HG03457 (cell line): ENCODE data around the gene MAGEA2.
"Not testable (repeated sequence)": the region's sequence is repeated elsewhere in the genome, so short reads cannot be mapped to it uniquely, and the experiment has no call there.

Experiments
- ATAC-seq: cut with Tn5 transposase; IDR thresholded peaks from one replicate; pipeline ENCODE4 v1.9.1; 2021; ENCODE audit warnings: moderate number of reproducible peaks; ENCODE audit not compliant: unreplicated experiment

The MAGEA2 gene

DNA sequence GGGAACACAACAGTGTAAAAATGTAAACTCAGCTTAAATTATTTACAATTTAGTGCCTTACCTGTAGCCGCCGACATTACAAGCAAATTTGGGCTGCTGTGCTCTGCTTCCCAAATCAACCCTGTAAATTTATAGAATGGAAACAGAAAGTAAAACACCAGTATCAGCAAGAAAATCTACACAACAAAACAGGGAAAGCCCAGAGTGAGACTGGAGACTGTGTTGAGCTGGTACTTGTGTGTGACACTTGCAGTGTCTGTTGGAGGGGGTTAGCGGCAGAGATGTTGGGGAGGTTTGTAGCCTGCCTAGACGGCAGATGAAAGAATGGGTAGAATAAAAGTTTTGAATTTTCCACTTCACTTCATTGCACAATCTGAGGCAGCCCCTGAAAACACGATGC lies 40.4 kb downstream of the MAGEA2 start:
- ATAC-seq, result not testable (repeated sequence)

GRCh38 chrX:152709173-152709572 lies 44.5 kb downstream of the MAGEA2 start, which contains the start of gene CSAG2:
Gene CSAG2 (minus strand): TSS chrX:152709273. CDS start chrX:152709112, 161 bp downstream.
- ATAC-seq, result not testable (repeated sequence)

DNA sequence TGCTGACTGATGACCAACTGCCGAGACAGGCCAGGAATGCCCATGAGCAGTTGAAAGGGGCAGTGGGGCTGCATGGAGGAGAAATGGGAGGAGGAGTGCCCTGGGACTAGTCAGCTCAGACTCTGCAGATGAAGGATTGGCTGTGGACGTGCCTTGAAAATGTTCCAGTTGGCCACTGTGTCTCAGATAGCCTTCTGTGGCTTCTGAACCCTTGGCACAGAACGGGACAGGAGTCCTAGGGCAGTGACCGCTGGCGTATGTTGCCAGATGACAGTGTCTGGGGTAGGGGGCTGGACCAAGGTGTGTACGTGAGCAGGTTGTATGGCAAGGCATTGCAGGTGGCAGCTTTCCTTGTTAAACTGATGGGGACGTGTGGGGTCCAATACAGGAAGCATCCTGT lies 47.1 kb downstream of the MAGEA2 start:
- ATAC-seq, result not testable (repeated sequence)

DNA sequence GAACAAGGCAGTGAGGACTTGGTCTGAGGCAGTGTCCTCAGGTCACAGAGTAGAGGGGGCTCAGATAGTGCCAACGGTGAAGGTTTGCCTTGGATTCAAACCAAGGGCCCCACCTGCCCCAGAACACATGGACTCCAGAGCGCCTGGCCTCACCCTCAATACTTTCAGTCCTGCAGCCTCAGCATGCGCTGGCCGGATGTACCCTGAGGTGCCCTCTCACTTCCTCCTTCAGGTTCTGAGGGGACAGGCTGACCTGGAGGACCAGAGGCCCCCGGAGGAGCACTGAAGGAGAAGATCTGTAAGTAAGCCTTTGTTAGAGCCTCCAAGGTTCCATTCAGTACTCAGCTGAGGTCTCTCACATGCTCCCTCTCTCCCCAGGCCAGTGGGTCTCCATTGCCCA lies 53.3 kb downstream of the MAGEA2 start:
- not testable (repeated sequence) for ATAC-seq
